Occipital lobe (tissue), 2 donors: ENCODE measurements around the gene TRPM3. TPM values are rescaled to one million over a fixed set of nuclear protein-coding genes. Genes with fewer than 3 reads are reported as not detected.

ENCODE experiments used
- DNase-seq: peaks from one replicate; lab custom pipeline; 2025; lab: John Stamatoyannopoulos, UW
- total RNA-seq: library from RNA; depleted of rRNA; stranded (reverse); fragments of >200 nt; gene quantifications from one replicate; pipeline ENCODE4 v1.2.3, GENCODE V29; 2014

Gene TRPM3
- total RNA-seq, 1 donor from 2014 or later, result 20.6 TPM

DNA sequence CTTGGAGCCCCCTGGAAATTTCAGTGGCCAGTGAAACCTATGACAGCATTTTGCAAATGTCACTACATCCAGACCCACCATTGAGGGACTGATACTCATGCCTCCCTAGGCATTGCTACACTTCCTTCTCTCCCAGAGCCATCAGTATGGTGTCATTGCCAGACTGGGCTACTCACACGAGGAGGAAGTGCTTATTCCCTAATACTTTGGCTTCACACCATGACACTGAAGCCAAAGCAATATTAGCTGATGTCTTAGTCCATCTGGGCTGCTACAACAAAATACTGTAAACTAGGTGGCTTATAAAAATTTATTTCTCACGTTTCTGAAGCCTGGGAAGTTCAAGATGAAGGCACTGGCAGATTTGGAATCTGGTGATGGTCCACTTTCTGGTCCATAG is 22.6 kb downstream of the TRPM3 start:
- no peak for DNase-seq

DNA sequence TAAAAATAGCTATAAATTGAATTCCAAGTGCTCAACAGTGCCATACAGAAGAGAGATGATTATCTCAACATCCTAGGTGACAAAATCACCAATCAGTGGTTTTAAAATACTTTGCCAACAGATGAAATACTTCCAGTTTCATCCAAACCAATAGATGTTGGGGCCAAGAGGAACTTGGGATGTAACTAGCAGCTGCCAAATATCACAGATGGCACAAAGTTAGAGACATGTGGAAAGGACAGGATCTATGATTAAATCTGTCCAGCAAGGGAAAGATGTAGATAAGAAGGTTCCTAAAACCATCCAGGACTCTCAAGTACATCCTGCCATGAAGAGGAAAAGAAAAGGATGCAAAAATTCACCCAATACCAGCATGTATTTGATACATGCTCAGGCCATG is 23.8 kb downstream of the TRPM3 start:
- no peak for DNase-seq

DNA sequence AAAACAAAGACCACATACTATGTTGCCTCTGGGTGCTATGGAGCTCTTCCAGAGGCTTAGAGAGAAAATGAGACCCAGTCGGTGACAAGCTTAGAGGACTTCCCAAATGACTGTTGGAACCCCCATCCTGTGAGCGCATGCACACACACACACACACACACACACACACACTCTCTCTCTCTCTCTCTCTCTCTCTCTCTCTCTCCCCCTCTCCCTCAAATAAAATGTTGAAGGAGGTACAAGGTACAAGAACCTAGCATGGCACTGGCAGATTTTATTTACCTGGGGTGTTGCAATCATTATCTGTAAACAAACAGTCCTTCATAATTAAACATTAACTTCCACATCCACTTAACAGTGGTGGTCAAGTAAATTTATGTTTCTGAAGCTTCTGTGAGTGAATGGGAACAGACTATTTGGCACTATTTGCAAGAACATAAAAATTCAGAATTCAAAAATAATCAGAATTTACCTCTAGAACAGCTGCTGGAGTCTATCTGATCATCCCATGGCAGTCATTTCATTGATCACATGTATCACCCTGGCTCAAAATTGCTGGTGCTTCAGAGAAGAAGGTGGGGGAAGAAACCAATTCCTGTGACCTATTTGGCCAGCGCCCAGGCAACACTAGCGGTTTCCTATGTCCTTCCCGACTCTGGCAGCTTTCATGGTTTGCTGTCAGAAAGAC is 24.9 kb downstream of the TRPM3 start:
- DNase-seq, result no peak

DNA sequence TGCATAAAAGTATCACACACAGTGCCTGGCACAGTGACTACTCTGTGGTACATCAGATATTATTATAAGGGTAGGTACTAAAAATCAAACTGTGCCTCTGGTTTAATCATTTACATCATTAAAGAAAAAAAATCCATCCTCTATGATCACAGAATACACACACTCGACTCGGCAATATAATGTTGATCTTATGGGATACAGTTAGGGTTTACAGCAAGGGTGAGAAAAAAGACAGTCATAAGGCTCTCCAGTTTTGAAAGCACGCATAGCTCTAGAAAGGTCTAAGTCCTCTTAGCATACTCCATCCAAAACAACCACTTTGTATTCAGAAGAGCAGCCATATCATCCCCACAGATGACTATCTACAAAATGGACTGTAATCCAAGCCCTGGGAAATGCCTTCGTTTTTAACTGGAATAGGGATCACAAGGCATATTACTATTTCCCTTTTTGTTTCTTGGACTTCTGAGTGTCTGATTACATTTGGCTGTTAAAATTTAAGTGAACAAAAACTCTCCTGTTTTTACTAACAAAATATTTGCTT is 26.6 kb downstream of the TRPM3 start:
- DNase-seq, result no peak

DNA sequence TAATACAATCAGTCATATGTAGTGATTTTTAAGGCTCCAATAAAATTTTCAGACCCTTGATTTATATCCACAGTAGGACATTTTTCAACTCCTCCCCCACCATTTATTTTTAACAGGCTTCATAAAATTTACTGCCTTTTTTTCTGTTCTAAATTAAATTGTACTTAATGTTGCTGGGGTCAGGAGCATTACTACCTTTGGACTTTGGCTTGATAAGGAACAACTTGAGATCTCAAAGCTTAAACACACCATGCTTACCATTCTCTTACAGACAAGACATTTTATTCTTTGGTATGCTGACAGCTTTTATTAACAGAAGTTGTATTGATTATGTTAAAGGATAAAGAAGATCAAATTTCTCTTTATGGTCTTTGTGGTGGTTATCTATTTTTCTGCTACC is 30.5 kb downstream of the TRPM3 start:
- DNase-seq, result no peak

DNA sequence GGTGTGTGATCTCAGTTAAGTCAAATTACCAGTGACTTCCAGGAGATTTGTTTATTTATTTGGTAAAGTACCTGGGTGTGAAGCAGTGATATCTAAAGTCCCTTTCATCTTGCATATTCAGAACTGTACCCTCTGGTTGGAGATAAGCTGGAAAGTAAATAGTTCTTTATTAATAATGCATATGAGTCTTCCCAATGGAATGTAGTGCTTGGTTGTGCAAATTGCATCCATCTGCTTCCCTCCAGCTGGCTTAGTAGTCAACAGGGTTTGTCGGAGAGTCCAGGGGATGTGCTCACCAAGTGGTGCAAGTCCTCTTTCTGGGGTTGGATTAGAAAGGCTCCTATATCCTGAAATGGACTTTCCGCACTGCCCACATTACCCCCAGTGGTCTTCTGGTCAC is 42.0 kb downstream of the TRPM3 start:
- DNase-seq, result no peak

DNA sequence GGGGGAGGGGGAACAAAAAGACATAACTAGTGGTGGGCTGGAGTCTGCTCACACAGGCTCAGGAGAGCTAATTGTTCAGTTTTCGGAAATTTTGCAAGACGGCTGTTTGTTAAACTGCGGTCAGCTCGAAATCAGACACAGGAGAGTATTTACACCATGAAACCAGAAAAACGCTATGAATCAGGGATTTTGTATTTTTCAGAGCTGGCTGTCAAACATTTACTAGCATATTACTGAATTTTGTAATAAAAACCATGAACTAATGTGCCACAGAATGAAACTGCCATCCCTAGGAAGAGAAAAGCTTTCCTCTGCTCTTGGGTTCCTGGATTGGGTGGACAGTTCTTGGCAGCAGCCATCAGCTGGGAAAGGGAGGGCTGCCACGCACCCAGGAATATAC is 45.3 kb downstream of the TRPM3 start:
- no peak for DNase-seq

DNA sequence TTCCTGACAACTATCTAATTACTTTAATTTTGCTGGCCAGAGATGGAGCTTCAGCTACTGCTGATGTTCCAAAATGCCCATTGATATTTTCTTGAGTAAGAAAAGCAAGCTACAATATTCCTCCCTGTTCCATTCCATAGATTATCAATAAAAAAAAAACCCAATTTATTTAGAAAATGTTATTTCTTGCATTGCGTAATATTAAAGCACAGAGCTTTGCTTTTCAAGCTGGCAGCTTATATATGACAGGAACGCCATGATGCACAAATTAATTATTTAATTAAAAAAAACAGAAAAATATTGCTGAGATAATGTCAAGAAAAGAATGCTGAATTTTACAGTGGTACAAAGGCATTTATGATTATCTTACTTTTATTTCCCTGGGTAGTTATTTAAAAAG is 47.9 kb downstream of the TRPM3 start:
- DNase-seq, result no peak

DNA sequence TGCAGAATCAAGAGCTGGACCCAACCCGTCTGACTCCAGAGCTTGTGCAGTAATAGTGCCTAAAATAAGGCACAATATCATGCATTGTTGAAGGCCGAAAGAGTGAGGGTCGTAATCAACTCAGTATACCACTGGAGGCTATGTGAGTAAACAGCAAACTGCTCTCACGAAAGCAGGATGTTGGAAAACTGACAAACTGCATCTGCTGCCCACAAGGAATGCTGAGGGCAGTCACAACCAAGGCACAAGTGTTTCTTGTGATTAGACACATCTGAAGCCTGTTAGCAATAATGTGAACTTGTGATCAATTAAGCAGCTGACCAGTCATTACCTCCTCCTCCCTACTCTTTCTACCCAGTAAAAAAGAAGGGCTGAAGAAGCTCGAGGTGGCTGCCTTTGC is 48.8 kb downstream of the TRPM3 start:
- DNase-seq, result no peak

DNA sequence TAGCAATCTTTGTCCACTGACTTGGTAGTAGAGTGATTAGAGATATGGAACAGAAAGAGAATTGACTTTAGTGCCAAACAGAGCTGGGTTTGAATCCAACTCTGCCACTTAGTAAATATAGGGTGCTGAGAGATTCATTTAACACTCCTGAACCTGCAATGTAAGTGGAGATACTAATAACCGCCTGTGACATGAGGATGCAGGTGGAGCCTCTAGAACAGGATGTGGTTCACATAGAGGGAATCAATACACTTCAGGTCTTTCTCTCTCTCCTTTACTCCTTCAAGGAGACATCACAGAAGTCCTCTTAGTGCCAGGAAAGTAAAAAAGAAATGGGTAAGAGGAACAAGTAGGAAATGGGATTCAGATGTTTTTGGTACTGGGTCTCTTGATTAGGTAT is 49.8 kb downstream of the TRPM3 start:
- no peak for DNase-seq

DNA sequence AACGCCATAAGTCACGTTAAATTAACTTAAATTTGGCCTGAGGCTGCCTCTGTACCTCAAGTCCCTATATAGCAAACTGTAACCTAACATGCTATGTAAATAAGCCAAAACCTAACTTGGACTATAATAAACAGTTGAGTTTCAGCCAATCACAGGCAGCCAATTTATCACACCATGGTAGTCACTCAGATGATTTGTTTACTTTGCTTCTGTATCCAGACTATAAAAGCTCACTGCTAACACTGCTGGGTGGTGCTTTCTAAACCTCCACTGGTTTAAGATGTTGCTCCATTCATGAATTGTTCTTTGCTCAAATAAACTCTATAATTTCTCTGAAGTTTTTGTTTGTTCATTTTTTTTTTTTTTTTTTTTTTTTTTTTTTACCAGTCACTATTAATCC is 62.8 kb downstream of the TRPM3 start:
- DNase-seq, result no peak

DNA sequence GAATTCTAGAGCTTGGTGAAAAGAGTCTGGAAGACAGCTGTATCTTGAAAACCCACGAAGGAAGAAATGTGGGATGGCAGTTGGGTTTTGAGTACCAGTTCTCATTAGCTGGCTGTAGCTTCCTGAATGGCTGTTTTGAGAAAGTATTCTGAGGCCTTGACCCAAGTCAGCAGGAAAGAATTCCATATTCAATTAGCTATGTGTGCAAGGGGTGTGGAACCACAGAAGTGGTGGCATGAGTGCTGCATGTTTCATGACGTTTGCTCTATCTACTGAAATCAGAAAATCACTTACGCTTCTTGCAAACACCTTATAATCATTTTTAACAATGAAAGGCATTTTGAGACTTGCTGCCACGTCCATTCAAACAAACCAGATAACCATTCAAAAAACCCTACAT is 69.1 kb downstream of the TRPM3 start:
- no peak for DNase-seq

DNA sequence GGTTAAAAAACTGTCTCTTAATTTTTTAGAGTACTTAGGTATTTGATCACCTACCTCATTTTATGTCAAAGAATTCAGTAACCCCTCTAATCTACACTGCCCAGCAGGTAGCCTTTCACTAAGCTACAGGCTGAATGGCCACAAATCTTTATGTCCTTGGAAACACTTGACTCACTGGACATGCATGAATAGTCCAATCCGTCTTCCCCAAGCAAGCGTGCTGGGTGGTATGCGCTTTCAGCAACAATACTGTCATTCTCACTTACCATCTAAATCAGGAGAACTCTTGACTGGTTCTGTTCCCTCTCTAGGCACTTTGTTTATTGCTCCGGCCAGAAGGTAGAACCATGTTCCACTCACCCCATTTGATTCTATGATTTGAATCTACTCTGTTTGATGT is 73.1 kb downstream of the TRPM3 start:
- no peak for DNase-seq

DNA sequence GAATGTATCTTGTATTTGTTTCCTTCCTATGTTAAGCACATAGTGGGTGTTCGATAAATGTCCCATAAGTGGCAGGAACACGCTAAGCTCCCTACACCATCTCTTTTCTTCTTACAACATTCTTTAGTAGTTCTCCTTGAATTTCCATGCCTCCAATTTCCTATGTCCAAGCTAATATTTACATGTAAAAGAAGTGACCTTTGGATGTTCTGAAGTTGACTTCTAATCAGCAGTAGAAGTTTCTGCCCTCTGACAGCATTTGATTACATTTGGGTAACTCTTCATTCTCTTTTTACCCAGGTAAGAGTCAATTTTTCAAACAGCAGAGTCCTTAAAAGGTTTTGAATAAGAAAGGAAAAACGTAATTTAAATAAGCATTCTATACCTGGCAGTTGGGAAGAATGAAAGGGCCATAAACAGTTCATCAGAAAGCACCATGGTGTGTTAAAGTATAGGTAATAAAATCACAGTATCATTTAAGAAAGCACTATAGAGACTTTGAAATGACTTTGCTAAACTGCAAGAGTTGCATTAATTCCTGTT is 78.9 kb downstream of the TRPM3 start:
- DNase-seq, result no peak

DNA sequence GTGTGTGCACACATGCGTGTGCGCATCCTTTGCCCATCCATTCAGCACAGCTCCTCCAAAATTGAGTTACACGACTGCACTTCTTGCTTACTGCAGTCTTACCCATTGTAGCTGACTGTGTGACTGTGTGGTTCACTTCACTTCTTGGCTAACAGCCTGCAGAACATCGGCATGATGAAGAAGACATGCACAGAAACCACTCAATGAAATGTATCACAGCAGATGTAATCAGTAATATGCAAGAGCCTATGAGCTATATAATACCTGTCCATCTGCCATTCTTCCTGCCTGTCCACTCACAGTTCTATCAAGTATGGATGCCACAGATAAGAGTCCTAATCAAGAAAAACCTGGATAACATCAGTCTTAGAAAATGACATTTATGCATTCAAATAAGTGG is 83.9 kb downstream of the TRPM3 start:
- DNase-seq, result no peak

DNA sequence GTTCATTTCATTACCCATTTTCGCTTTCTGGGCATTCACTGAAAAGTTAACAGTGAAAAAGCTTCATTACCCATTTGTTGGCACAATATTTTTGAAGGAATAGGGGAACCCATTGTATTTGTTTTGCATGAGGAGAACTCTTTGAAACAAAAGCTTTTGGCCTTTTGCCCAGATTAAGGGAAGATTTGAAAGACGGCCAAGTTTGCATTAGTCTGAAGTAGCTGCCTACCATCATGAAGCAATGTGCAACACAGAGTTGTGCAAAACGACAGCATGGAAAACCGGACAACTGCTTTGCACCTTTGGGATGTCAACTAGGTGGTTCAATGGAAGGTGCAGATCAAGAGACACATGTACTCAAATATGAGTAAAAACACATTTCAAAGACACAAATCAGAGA is 84.9 kb downstream of the TRPM3 start:
- peak; percentile 2 for DNase-seq

DNA sequence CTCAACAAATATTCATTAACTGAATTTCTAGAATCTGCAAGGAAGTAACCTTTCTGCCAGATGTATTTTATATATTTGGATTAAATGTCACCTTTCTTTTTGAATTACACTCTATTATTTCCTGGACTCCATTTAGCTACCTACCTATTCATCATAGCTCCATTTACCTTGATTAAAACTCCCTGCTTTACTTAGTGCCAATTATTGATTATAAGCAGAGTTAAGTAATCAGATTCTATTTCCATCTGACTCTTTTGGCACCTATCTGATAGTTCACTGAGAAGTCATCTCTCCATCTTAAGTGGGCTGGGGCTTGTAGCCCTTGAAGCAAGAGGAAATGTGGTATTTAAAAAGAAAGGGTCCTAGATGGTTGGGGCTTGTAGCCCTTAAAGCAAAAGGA is 88.6 kb downstream of the TRPM3 start:
- no peak for DNase-seq

DNA sequence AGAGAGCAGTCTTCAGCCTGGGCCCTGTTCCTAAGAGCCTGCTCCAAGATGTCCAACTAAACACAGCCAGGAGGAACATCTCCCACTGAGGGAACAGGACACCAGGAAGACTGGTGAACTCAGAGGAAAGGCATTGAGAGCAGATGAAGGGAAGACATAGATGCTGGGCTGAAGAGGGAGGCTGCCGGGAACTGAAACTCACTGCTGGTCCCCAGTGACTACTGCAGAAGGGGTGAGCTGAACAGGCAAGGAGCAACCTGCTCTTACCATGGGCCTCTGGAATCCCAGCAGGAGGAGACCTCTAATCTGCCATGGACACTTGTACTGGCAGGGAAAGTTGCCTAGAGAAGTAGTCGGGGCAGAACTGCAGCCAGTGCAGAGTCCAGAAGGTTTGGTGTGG is 95.7 kb downstream of the TRPM3 start:
- DNase-seq, result no peak

DNA sequence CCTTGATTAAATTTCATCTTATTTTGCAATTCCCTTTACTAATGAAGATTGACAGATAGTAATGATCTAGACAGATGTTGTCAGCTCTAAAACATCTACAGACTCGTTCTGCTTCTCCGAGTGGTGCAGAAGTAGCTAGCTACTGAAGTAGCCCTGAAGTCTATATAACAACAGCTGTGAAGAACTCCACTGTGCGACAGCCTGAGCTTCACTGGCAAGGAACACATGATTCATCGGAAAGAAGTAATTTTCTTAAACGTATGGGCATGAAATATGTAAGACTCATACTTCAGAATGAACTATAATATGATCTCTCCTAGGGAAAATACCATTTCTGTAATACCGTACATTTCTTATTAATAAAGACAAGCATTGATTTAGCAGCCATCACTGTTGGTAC is 96.2 kb downstream of the TRPM3 start:
- DNase-seq, result no peak

DNA sequence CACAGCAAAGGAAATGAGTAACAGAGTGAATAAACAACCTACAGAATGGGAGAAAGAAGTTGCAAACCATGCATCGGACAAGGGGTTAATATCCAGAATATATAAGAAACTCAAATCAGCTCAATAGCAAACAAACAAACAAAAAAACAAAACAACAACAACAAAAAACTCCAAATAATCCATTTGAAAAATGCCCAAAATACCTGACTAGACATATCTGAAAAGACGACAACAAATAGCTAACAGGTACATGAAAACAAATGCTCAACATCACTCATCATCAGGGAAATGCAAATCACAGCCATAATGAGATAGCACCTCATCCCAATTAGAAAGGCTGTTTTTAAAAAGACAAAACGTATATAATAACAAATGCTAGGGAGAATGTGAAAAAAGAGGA is 111.2 kb downstream of the TRPM3 start:
- DNase-seq, result no peak

DNA sequence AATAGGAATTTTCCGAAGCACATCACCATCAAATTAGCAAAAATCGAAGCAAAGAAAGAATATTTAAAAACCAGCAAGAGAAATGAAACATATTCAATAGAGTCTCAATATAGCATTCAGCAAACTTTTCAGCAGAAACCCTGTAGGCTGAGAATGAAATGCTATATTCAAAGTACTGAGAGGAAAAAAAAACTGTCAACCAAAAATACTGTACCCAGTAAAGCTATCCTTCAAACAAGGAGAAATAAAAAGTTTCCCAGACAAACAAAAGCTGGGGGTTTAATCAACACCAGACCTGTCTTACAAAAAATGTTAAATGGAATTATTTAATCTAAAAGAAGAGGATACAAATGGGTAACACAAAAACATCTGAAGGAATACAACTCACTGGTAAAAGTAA is 116.0 kb downstream of the TRPM3 start:
- DNase-seq, result no peak

DNA sequence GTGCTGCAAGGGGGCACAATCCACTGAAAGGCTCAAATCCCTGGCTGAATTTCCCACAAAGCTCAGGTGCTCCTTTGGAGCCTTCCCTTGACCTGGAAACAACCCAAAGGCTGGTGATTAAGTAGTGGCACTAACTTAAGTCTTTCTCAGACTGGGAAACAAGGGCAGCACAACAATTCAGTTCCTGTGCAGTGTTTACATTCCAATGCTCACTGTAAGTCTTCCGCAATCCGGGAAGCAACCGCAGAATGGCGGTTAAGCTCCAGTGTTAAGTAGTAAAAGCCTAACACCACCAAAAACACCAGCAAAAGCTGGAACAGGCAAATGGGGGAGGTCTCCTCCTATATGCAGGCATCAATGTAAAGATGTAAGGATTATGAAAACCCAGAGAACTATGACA is 117.2 kb downstream of the TRPM3 start:
- DNase-seq, result no peak

DNA sequence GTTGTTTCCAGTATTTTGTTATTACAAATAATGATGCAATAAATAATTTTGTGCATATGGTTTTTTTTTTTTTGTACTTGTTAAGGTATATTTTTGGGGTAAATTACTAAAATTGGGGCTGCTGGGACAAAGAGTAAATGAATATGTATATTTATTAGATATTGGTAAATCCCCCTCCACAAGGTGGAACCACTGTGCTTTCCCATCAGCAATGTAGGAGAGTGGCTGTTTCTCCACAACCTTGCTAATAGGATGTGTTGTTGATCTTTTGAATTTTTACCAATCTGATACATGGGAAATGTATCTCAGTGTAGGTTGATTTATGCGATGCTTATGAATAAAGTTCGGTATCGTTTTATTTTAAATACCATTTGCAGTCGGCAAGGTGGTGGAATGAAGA is 118.1 kb downstream of the TRPM3 start:
- DNase-seq, result no peak
